Left renal pelvis (tissue), 4 donors: ENCODE measurements around the gene SBF2. TPM values are rescaled to one million over a fixed set of nuclear protein-coding genes. Genes with fewer than 3 reads are reported as not detected.

Source experiments
- DNase-seq, 4 donors: peaks; one replicate each; pipeline ENCODE4 v3.0.0-alpha.2; 2013; ENCODE audit warnings: low read depth in 4 of 4, low spot score in 3 of 4
- polyA plus RNA-seq, 4 donors: library from polyadenylated mRNA; unstranded; fragments of 120-200 nt; gene quantifications; one replicate each; pipeline ENCODE4 v1.2.1, GENCODE V29; 2013; ENCODE audit not compliant: insufficient read length in 4 of 4

The SBF2 gene
- polyA plus RNA-seq, 4 donors, result 43.2 to 51.3 (median 49.2) TPM

DNA sequence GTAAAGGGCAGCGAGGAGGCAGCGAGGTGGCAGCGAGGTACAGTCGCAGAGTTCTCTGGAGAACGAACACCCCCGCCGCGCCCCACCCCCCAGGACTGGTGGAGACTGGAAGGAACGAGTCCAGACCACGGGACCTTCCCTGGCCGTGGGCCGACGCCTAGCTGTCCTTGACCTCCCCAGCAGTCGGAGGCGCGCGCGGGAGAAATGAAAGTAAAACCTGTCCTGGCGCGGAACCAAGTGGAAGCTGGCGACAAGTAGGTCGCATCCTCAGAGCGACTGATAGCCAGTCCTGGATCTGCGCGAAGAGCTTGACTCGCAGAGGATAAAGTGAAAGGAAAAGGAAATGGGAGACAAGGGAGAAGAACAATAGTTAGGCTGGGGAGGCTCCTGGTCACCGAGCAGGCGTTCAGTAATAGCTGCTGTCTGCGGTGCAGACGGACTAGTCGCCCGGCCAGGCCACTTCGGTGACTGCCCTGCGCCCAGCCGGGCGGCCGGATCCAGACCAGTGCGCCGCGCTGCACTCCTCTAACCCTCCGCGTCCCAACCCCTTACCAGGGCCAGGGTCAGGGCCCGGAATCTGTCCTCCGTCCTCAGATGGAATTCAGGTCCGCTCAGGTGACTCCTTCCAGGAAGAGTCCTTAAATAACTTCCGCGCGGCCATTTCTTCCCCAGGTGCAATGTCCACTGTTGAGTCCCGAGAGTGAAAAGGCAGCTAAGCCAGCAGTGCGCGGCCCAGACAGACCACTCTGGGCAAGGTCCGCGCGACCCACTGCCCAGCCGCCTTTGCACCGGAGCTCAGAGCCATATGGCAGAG is 8.9 kb upstream of the SBF2 start:
- peak in 2 of 4 donors; percentile 54 to 67 for DNase-seq

DNA sequence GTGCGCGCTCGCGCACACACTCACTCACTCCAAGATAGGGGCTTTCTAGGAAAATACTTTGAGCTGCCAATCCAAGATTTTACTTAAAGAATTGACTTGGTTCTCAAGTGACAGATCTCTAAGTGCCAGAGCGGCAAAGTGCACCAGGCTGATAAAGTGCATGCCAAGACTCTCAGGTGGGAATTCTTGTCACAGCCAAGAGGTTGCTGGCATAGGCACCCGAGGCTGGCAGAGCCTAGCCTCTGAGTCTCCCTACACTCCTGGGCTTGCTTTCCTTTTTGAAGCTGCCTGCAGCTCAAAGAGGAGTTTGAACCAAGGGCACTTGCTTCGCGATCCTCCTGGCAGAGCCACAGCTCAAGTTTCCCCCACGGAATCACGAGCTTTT is 8.3 kb upstream of the SBF2 start:
- DNase-seq, result peak in 1 of 4 donors; percentile 33

- no peak for DNase-seq
These were observed 7.8 kb upstream of the SBF2 start for GRCh38 chr11:10301656-10302358.

DNA sequence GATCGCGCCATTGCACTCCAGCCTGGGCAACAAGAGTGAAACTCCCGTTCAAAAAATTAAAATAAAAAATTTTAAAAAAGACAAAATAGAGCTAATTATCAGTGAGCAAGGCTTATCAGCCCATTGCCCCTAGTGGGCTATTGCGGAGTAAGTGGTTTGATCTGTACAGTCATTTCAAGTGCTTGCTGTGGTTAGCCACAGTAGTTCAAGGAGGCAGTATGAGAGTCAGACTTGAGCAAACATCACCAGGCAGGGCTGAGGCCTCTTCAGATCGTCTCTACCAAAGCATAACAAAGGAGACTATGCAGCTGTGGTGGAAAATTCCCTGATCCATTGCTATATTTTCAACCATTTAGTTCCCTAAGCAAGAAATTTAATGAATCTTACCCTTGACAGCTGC is 4.3 kb upstream of the SBF2 start:
- no peak for DNase-seq

GRCh38 chr11:10295064-10295901 is 1.3 kb upstream of the SBF2 start:
- no peak for DNase-seq

DNA sequence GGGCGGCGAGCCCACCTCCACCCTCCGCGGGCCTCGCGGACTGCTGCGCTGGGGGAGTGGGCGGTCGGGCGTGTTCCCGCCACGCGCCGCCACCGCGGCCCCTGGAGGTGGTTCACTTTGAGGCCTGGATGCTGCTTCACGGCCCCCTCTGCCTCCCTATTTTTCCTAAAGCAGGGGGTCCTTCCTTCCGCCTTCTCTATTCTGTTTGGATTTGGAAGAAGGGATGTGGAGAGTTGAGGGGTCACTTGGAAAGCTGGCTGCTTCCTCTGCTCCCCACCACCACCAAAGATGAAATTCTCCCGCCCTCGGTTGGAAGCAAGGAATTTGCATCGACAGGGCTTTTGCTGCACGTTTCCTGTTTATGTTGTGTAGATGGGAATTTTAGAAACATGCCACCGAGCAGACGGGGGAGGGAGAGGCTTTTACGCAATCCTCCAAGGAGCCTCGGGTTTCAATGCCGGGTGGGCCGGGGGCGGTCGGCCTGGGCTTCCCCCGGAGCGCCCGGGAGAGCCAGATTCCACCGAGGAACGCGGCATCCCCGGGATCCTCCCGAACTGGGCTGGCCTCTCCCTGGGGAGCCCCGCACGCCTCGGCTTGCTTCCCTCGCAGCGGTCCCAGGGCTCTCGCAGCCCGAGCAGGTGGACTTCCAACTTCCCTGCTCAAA is 403 bp upstream of the SBF2 start:
- peak in 2 of 4 donors; percentile 72 to 73 for DNase-seq

DNA sequence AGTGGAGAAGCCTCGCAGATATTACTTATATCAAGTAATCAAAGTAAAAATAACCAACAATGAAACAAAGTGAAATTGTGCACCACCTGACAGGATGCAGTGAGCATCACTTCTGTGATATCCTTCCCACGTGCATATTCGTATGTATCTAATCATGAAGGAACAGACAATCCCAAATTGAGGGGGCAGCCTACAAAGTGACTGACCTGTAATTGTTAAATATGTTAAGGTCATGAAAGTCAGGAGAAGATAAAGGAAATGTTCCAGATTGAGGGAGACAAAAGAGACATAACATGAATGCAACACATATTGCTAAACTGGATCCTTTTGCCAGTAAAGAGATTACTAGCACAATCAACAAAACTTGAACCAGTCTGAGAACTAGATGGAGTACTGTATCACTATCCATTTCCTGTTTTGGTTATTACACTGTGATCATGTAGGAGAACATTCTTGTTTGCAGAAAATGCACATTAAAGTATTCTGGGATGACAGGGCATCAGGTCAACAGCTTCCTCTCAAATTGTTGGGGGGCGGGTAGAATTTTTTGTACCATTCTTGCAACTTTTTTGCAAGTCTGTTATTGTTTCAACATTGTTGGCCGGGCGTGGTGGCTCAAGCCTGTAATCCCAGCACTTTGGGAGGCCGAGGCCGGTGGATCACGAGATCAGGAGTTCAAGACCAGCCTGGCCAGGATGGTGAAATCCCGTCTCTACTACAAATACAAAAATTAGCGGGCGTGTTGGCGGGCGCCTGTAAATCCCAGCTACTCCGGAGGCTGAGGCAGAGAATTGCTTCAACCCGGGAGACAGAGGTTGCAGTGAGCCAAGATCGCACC is 2.0 kb downstream of the SBF2 start:
- no peak for DNase-seq

DNA sequence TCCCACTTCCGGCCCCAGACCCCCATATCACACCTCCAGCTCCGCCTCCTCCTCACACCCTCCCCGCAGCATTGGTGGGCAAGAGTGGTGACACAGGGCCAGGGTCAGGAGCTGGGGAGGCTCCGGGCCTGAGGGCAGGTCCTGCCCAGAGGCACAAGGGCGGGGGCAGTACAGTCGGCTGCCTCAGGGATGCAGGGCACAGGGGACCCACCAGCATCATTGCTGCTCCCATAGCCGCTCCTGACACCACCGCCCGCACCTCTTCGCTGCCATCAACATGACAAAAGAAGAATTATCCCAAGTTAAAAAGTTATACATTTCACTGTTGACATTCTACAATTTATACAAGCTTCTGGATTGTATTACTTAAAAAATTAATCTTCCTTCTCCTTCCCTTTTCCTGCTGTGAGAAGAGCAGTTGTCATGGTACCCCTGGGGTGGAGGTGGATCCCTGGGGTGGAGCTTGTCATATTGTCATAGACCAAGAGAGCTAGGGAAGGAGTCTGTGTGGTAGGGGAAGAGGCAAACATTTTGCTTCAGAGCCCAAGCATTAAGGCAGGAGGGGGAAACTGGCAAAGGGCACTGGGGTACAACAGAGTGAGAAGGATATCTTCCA is 4.1 kb downstream of the SBF2 start:
- no peak for DNase-seq

DNA sequence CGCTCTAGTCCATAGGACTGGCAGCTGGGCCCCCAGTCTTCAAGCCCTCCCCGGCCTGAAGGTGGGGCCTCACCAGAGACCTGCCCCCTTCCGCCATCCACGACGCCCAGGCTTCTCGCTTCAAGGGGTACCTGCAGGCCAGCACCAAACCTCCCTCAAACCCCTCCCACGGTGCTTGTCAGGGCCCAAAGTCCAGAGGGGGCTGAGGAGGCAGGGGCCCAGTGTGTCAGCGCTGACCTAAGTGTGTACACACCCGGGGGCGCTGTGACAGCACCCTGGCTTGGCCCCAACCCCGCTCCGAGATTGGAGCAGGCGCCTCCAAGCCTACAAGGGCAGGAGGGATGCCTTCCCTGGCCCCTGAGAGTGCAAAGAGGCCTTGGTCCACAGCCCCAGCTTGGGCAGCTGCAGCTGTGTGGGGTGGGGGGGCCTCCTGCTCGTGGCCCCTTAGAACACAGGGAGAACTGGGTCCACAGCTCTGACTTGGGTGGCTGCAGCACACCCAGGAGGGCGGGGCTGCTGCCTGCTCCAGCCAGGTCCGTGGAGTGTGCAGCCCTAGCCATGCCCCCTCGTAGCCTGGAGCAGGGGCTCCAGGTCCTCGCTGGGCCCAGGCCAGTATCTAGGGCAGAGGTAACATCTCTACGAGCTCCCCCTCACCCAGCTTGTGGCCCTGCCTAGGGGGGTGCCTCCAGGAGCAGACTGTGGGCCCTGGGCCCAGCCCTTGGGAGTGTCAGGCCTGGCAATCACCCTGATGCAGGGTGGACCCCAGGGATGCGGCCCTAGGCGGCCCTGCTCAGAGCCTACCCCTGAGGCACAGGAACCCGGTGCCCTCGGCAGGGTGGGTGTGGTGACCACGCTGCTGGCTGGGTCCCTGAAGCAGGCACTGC is 4.9 kb downstream of the SBF2 start:
- no peak for DNase-seq

GRCh38 chr11:10287766-10288715 is 6.0 kb downstream of the SBF2 start:
- no peak for DNase-seq

DNA sequence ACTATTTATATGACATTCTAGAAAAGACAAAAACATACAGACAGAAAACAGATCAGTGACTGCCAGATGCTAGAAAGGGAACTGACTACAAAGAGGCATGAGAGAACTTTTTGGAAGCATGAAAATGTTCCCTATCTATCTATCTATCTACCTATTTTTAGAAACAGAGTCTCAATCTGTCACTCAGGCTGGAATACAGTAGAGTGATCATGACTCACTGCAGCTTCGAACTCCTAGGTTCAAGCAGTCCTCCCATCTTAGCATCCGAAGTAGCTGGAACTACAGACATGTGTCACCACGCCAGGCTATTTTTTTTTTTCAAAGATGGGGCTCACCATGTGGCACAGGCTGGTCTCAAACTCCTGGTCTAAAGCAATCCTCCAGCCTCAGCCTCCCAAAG is 6.9 kb downstream of the SBF2 start:
- DNase-seq, result no peak

GRCh38 chr11:10285148-10285802 is 8.7 kb downstream of the SBF2 start:
- DNase-seq, result no peak

DNA sequence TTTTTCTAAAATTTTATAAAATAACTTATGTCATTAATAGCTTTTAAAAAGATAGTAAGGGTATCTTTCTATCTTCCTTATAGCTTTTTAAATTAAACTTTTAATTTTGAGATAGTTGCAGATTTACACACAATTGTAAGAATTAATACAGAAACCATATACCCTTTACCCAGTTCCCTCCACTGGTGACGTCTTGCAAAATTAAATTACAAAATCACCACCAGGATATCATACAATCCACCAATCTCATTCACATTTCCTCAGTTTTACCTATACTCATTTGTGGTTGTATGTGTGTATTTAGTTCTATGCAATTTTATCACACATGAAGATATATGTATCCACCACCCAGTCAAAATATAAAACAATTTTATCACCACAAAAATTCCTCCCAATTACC is 10.0 kb downstream of the SBF2 start:
- no peak for DNase-seq

DNA sequence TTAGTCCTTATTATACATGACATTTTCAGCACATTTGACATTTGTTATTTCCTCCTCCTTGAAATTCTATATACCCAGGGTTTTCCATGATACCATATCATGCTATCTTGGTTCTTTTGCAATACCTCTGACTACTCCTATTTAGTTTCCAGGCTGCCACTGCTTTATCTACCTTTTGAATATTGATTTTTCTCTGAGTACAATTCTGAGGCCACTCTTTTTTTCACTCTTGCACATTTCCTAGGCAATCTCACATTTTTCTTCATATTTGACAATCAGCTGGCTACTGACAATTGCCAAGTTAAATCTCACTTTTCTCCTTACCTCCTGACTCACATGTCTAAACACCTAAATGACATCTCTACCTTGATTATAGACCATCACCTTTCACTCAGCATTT is 11.9 kb downstream of the SBF2 start:
- DNase-seq, result no peak

DNA sequence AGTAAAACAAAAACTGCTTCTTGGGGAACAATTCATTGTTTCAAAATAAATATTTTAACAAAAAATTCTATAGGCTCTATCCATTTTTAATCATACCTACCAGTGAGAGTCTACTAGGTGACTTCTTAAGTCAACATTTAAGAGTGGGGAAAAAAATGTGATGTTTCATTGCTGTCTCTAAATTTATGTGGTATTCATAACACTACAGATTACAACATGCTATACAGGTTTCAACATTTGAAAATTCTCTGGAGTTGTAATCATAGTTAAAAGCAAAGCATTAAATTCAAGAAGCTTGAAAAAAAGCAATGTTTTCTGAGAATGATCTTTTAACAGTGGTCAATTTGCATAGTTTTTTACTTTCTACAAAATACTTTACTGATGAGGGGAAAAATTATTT is 18.3 kb downstream of the SBF2 start:
- DNase-seq, result no peak

GRCh38 chr11:10274726-10275125 is 19.3 kb downstream of the SBF2 start:
- no peak for DNase-seq

- no peak for DNase-seq
These were observed 20.3 kb downstream of the SBF2 start for GRCh38 chr11:10273738-10274137.
